ENCODE results near the gene DND1. TPM values are rescaled to one million over a fixed set of nuclear protein-coding genes. Genes with fewer than 3 reads are reported as not detected.
"Not testable (repeated sequence)": the region's sequence is repeated elsewhere in the genome, so short reads cannot be mapped to it uniquely, and the experiment has no call there.

The DND1 gene
- not detected for total RNA-seq

DNA sequence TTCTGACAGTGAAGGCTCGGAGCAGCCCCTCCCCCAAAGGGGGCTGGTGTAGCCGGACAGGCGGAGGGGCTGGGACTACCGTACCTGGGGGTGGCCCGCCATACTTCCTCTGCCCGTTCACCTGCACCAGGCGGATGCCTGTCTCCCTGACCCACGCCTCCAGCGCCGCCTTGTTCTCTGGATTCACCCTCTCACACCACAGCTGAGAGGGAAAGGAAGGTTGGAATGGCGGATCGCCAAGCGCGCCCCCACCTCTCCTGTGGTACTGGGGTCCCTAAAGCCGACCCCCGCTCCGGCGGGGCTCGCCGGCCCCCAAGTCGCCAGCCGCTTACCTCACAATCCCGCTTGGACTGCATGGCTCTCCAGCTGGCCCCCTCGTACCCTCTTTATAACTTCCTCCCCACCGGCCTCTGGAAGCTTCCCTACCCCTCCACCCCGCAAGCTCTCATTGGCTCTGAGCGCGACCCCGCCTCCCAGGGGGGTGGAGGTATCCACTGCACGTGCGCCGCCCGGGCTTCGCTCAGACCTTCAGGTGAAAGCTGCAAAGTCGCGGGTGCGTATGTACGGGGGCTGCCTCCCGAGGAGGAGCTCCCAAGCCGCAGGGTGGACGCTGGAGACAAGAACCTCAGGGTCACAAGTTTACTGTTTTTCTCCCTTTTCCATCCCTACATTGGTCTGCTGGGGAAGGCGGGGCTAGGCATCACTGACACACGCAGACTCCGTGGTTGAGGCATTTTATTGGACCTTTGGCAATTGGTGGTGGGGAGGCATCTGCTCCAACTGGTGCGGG is at the start of gene DND1:
DND1 (minus strand) TSS at position 390 of the 790 bp plus-strand sequence; CDS start at position 356, 34 bp downstream.
- no peak for DNase-seq

DNA sequence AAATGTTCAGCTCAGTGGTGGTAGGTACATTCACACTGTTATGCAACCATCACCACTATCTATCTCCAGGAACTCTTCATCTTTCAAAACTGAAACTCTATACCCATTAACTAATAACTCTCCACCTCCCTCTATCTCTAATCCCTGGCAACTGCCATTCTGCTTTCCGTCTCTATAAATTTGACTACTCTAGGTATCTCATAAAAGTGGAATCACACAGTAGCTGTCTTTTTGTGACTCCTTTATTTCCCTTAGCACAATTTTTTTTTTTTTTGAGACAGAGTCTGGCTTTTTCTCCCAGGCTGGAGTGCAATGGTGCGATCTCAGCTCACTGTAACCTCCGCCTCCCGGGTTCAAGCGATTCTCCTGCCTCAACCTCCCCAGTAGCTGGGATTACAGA is 48.0 kb upstream of the DND1 start:
- not testable (repeated sequence) for DNase-seq

DNA sequence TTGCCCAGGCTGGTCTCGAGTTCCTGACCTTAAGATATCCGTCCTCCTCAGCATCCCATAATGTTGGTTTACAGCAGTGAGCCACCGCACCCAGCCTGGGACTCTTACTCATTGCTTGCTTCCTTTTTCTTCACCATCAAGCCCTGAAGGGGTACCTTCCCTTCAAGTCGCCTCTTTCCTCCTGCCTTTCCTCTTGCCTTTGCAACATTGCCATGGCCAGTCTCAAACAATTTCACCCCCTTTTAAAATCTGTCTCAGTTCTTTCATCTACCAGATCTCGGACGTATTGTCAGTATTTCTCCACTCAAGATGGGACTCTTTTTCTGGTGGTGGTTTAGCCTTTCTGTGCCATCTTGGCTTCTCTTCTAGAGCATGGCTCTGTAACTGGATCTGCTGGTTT is 47.4 kb upstream of the DND1 start:
- not testable (repeated sequence) for DNase-seq

DNA sequence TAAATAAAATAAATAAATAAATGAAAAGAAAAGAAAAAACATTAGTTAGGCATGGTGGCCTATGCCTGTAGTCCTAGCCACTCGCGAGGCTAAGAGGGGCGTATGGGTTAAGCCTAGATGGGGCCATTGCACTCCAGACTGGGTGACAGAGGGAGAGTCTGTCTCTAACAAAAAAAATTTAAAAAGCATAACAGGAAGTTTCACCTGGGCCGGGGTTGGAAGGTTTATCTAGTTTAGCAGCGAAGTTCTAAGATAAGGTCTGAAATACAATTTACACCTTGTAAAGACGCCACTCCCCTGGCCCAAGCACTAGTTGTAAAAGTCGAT is 44.9 kb upstream of the DND1 start:
- no peak for DNase-seq

DNA sequence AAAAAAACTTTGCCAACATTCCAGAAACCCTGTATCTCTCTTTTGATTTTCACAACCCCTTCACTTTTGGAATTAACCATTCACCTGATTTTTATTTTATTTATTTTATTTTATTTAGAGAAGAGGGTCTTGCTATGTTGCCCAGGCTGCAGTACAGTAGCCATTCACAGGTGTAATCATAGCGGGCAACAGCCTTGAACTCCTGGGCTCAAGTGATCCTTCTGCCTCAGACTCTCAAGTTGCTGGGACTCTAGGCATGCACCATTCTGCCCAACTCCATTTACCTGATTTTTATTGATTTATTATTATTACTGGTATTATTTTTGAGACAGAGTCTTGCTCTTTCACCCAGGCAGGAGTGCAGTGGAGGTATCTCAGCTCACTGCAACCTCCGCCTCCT is 42.9 kb upstream of the DND1 start:
- DNase-seq, result not testable (repeated sequence)

DNA sequence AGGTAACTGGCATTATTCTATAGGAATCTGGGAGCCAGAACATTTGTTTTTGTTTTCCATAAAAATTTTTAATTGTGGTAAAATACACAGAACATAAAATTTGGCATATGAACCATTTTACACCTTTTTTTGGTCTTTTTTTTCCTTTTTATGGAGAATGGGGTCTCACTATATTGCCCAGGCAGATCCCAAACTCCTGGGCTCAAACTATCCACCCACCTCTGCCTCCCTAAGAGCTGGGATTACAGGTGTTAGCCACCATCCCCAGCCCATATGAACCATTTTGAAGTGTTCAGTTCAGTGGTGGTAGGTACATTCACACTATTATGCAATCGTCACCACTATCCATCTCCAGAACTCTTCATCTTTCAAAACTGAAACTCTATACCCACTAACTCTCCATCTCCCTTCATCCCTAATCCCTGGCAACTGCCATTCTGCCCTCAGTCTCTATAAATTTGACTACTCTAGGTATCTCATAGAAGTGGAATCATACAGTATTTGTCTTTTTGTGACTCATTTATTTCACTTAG is 40.3 kb upstream of the DND1 start:
- no peak for DNase-seq

DNA sequence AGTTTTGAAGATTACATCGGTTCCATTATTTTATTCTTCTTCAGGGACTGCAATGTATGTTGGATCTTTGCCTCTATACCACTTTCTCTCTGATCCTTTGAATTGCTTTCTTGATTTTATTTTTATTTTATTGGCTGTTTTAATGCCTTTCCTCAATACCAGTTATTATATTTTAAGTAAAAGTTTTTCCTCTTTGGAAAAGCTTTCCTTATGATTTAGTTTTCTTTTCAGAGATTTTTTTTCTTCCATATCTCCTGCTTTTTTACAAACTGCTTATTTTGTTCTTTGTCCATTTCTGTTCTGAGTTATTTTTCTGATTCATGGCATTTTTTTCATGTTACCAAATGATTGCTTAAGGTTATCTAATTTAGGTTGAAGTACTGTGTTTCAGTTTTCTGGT is 38.4 kb upstream of the DND1 start:
- DNase-seq, result no peak

DNA sequence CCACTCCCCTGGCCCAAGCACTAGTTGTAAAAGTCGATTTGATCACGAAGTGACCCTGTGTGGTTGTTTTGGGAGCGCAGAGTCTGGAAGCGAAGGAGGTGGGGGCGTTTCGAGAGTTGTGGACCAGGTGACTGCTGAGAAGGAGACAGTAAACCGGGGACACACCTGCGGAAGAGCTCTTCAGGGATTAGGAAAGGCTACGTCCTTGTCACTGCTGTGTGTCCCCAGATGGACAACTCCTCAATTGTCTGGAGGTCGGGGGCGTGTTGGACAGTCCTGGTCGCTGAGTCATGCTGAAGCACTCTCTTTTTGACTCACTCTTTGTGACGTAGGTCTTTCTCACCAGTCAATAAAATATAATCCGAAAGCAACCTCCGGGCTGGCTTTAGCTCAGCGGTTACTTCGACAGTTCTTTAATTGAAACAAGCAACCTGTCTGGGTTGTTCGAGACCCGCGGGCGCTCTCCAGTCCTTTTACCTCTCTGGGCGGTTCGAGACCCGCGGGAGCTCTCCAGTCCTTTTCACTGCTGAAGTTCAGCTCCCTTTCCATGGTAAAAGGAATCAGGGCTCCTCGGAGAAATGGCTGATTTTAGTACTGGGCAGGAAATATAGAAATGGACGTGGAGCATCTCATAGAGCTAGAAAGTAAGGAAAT is 37.6 kb upstream of the DND1 start:
- peak; percentile 94 for DNase-seq

DNA sequence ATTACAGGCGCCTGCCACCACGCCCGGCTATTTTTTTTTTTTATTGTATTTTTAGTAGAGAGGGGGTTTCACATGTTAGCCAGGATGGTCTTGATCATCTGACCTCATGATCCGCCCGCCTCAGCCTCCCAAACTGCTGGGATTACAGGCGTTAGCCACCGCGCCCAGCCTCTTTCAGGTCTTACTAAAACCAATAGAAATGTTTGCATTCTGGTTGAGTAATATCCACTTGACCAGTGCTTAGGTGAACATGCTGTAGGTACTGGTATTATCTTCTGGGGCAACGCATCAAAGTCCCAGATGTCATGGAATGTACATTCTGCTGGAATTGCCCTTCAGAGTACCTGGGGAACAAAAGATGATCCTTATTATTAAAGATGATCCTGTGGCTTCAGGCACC is 35.4 kb upstream of the DND1 start:
- DNase-seq, result not testable (repeated sequence)

DNA sequence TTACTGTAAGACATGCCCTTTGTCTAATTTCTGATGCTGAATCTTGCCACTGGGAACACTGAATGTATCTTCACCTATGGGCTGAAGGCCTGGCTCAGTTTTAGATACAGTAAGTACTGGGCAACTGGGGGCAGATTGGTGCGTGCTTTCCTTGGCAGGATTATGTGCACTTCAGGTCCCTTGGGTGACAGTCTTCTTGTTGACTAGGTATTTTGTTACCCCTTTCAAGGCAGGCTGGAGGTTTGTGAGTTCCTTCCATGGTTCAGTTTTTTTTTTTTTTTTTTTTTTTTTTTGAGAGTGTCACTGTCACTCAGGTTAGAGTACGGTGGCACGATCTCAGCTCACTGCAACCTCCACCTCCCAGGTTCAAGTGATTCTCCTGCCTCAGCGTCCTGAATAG is 34.4 kb upstream of the DND1 start:
- DNase-seq, result no peak

DNA sequence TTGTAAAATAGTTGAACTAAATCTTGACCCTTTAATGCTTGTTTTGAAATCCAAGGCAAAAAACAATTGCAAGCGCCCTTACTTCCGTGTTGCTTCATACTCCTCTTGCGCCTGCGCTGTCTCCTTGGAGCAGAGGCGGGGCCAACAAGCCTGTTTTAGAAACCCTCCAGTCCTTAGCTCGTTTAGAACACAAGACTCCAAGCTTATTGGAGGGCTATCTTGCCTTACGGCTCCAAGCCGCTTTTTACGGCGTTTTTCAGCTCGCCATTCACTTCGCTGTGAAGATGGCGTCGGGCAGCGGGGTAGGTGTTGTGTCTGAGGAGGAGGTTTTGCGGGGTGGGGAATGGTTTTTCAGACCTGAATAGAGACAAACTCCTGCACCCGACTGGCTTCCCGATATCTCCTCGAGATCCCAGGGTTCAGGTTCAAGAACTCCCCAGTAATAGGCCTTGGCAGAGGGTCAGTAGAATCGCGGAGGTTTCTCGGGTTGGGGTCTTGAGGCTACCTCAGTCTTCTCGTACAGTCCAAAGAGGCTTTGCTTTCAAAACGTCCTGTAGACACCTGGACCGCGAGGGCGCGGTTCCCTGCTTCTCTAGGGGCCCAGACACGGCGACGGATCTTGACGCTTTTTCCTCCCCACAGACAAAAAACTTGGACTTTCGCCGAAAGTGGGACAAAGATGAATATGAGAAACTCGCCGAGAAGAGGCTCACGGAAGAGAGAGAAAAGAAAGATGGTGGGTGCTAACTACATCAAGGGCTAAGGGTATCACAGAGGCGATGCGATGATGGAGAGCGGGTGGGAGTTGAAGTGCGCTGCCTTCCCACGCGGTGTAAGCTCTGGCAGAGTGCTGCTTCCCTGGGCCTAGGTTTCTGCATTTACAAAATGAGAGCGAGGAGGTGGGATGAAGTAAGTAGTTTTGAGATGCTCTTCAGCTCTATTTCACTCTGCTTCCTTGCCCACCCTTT is 27.1 kb upstream of the DND1 start, which contains the start of gene ZMAT2:
ZMAT2 (plus strand) TSS at position 271 of the 968 bp plus-strand sequence; CDS start at position 285, 14 bp downstream.
- DNase-seq, result peak; percentile 99

DNA sequence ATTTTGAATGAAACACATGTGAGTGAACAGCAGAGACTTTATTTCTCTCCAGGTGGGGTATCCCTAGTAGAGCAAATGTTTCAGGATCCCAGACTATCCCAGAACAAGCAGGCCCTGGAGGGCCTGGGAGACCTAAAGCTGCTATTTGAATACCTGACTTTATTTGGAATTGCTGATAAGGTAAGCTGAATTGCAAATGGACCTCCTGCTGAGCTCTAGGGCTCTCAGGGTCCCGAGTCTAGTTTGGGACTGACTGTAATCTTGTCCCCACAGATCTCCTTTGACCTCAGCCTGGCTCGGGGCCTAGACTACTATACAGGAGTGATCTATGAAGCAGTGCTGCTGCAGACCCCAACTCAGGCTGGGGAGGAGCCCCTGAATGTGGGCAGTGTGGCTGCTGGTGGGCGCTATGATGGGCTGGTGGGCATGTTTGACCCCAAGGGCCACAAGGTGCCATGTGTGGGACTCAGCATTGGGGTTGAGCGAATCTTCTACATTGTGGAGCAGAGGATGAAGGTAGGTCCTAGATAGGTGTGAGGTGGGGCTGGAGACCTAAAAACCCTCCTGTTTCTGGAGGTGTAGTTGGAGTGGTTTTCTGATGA is 23.6 kb upstream of the DND1 start:
- no peak for DNase-seq

DNA sequence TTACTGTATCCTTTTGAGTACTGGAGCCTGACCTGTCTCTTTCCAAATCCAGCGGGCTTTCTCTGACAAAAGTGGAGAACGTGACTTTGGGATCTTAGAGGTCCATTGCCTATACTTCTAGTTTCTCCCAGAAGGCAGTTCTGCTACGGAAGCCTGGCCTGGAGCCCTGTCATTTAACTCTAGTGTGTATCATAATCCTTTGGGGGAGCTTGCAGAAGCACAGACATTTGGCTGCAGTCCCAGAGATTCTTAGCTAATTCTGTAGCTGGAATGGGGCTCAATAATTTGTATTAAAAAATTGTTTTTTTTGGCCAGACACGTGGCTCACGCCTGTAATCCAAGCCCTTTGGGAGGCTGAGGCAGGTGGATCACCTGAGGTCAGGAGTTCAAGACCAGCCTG is 20.9 kb upstream of the DND1 start:
- no peak for DNase-seq

DNA sequence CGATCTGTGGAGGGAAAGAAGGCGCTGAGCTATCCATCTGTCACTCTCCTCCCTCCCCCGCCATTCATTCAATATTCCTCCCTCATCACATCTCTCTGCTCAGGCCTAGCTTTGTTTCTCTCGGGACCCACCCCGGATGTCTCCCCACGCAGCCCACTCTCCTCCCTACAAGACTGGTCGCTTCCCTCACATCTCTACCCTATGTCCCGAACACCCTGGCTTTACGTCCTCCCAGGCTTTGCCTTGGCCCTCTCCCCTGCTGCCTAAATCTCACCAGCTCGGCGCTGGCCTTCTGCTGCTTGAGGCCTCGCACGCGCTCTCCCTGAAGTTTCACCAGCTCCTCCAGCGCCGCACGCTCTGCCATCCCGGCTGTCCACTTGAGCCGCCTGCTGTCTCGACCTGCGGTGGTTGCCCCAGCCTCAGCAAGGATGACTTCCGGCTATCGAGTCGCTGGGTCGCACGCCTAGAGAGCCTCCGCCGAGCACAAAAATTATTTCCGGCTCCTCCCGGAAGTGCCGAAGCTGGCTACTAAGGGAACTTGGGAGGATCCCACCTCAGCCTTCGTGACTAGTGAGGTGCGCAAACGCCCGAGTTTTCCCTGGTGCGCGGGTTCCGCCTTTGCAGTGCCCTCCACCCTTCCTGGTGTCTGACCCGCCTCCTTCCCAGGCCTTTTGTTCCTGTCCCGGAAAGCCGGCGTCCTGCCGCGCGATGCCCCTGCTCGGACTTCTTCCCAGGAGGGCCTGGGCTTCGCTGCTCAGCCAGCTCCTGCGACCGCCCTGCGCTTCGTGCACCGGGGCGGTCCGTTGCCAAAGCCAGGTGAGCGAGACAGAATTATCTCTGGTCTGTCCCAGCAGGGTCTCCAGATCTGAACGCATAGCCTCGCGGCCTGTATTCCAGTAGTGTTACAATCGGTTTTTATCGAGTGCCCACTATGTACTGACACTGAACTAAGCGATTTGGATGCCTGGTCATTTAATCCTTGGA is 17.9 kb upstream of the DND1 start, which contains the start of the genes HARS1 and HARS2:
HARS1 (minus strand) TSS at position 430 of the 984 bp plus-strand sequence; CDS start at position 364, 66 bp downstream.
HARS2 (plus strand) TSS at position 515 of the 984 bp plus-strand sequence; CDS start at position 709, 194 bp downstream.
- peak; percentile 95 for DNase-seq

DNA sequence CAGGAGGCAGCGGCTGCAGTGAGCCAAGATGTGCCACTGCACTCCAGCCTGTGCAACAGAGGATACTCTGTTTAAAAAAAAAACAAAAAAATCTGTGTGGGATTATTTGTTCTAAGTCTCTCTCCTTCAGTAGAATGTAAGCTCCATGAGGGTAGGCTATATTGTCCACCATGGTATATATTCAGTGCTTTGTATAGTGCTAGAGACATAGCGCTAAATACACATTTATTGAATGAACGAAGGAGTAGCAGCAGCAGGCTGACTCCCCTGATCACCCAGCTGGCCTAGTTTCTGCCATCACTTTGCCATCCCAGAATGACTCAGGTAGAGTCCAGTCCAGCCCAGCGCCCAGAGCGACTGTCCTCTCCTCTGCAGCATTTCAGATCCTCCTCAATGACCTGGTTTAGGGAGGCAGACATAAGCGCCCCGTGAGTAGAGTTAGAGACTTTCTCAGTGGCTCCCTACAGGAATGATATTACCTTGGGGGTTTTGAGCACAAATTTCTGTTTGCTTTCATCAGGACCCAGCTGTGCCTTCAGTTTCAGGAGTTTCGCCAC is 17.1 kb upstream of the DND1 start:
- no peak for DNase-seq

DNA sequence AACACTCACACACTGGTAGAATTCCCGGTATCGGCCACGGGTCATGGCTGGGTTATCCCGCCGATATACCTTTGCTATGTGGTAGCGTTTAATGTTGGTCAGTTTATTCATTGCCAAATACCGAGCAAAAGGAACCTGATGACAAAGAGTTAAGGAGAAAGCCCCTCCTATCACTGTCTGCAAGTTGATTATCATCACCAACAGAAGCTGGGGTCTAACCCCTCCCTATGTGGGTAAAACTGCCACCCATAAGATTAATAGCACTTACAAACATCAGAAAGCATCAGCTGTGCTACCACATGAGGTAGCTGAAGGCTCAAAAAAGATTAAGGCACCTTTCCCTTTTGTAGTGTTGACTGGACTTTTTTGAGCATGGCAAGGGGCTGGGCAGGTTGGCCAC is 5.6 kb upstream of the DND1 start:
- no peak for DNase-seq

DNA sequence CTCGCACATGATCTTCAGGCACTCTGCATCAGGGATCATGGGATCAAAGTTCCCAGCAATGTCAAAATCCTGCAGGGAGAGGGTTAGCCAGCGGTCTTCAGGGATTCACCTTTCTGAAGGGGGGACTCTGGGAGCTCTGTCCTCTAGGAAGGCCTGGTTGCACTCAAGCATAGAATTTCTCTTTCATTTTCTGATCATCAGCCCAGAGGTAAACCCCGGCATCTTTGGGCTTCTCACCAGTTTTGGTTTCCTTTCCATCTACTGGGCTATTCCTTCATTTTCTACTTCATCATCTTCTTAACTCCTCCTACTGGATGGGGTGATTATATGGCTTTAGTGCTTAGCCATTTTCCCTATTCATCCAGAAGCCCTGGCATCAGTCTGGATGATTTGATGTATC is 4.6 kb upstream of the DND1 start:
- no peak for DNase-seq

DNA sequence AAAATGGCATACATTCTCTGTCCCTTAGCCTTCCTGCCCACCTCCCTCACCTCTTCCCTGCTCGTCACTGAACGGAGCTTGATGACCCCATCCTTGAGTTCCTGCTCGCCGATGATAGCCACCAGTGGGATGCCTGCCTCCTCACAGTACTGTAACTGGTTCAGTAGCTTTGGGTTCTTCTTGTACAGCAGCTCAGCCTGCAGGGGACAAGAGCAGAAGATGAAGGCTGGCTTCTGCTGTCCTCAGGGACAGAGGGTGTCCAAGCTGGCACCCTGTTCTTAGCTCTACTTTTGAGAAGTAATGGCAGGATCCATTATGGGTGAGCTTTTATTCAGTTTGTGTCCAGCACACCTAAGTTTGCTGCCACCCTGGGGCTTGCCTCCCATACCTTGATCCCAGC is 1.3 kb upstream of the DND1 start:
- no peak for DNase-seq

DNA sequence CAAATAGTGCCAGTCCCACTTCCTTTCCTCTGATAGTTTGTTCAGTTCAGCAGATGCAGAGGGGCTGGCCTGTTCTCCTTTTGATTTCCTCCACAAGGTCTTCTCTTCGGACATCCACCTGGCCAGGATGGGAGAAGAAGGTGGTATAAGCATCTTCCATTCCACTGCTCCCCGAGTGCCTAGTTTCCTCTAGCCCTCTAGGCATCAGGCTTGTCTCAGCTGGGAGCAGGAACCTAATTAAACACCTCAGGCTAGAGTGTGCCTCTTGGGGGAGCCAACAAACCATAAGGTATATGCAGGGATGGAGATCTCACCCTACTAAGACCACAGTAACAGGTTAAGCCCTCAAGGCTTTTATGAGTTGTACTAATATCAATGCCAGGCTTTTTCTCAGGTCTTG is 835 bp upstream of the DND1 start:
- DNase-seq, result no peak

All from tongue (tissue), 2 donors.